K562 (cell line): ENCODE measurements around the gene USP20. TPM values are rescaled to one million over a fixed set of nuclear protein-coding genes. Genes with fewer than 3 reads are reported as not detected.
A peak's percentile ranks its signal among the peaks of the same experiment; 100 is the strongest.

ENCODE experiments used
- CBX2 ChIP-seq: fragments of 200-600 bp; sonication (generic); IDR thresholded peaks from one replicate; pipeline ENCODE4 v1.6.1; 2012; ENCODE audit warnings: mild to moderate bottlenecking, low read length, inconsistent platforms; ENCODE audit not compliant: insufficient read depth, poor library complexity, severe bottlenecking
- ESRRA ChIP-seq: fragments of 450-650 bp; IDR thresholded peaks from 2 replicates; pipeline ENCODE4 v1.6.1; 2014; ENCODE audit warnings: low read depth, mild to moderate bottlenecking, moderate library complexity, borderline replicate concordance
- FOXP1 ChIP-seq: sonication (generic); formaldehyde crosslinking; IDR thresholded peaks from 2 replicates; pipeline ENCODE4 v1.8.0; 2022; ENCODE audit warnings: mild to moderate bottlenecking, missing genetic modification reagents
- FUS ChIP-seq: fragments of 200-400 bp; formaldehyde crosslinking; optimal IDR thresholded peaks from 2 replicates; pipeline ENCODE3; 2017; ENCODE audit warnings: low read depth, low read length
- HLTF ChIP-seq: fragments of 450-650 bp; IDR thresholded peaks from 2 replicates; pipeline ENCODE4 v1.6.1; 2016
- HNRNPH1 ChIP-seq: fragments of 200-400 bp; formaldehyde crosslinking; optimal IDR thresholded peaks from 2 replicates; pipeline ENCODE3; 2017; ENCODE audit warnings: low read depth, mild to moderate bottlenecking, low read length, moderate library complexity
- HNRNPL ChIP-seq: fragments of 200-400 bp; formaldehyde crosslinking; IDR thresholded peaks from 2 replicates; pipeline ENCODE4 v1.6.1; 2017; ENCODE audit warnings: low read depth, mild to moderate bottlenecking, low read length
- MTA1 ChIP-seq: fragments of 450-650 bp; IDR thresholded peaks from 2 replicates; pipeline ENCODE4 v1.6.1; 2017; ENCODE audit warnings: borderline replicate concordance
- MYBL2 ChIP-seq, 2 experiments: fragments of 450-650 bp in 1 of 2; sonication (generic) in 1 of 2; formaldehyde crosslinking in 1 of 2; IDR thresholded peaks; 2 replicates each; pipeline versions ENCODE4 v1.6.1 to v1.8.1; 2017 to 2022; ENCODE audit warnings: borderline replicate concordance in 1 of 2, inconsistent platforms in 1 of 2, low read depth in 1 of 2, mild to moderate bottlenecking in 1 of 2, missing genetic modification reagents in 1 of 2, moderate library complexity in 1 of 2
- NR2C2 ChIP-seq, 2 experiments: fragments of 200-800 bp in 1 of 2; sonication (Bioruptor generic) in 1 of 2; sonication (generic) in 1 of 2; formaldehyde crosslinking in 1 of 2; IDR thresholded peaks; 2 replicates each; pipeline versions ENCODE4 v1.6.1 to v1.8.0; 2016 to 2022; ENCODE audit warnings: mild to moderate bottlenecking in 1 of 2, missing compliant biosample characterization in 1 of 2, missing genetic modification characterization in 1 of 2, missing genetic modification reagents in 1 of 2
- PCBP1 ChIP-seq: fragments of 200-400 bp; formaldehyde crosslinking; IDR thresholded peaks from 2 replicates; pipeline ENCODE4 v1.6.1; 2018; ENCODE audit warnings: mild to moderate bottlenecking, low read depth, low read length; ENCODE audit not compliant: poor library complexity, severe bottlenecking
- PHF8 ChIP-seq: fragments of 200-600 bp; sonication (generic); IDR thresholded peaks from 2 replicates; pipeline ENCODE4 v1.6.1; 2012; ENCODE audit warnings: mixed run types, mild to moderate bottlenecking, inconsistent platforms, low read length, moderate library complexity, borderline replicate concordance
- PHTF2 ChIP-seq: fragments of 250-450 bp; sonication (Bioruptor Pico); IDR thresholded peaks from 2 replicates; pipeline ENCODE4 v1.5.0; 2021; ENCODE audit warnings: mild to moderate bottlenecking
- SP2 ChIP-seq: IDR thresholded peaks from 2 replicates; pipeline ENCODE4 v1.6.1; 2011; ENCODE audit warnings: mild to moderate bottlenecking, low read depth, low read length, moderate library complexity; ENCODE audit not compliant: poor library complexity, severe bottlenecking; ENCODE audit errors: extremely low read depth
- ZNF436 ChIP-seq: fragments of 250-450, 450-650 bp; sonication (Bioruptor Pico); formaldehyde crosslinking; IDR thresholded peaks from 2 replicates; pipeline ENCODE4 v1.7.0; 2020; ENCODE audit warnings: mild to moderate bottlenecking
- ZNF668 ChIP-seq: fragments of 250-450 bp; sonication (Bioruptor Pico); IDR thresholded peaks from 2 replicates; pipeline ENCODE4 v1.8.0; 2022; ENCODE audit warnings: mild to moderate bottlenecking, inconsistent platforms
- ZNF76 ChIP-seq: fragments of 250-450 bp; sonication (Bioruptor Pico); IDR thresholded peaks from 2 replicates; pipeline ENCODE4 v1.4.0; 2020; ENCODE audit warnings: mild to moderate bottlenecking, moderate library complexity, borderline replicate concordance
- polyA plus RNA-seq, 8 experiments: library from polyadenylated mRNA; depleted of rRNA in 4 of 8; stranded (reverse) in 5 of 8; unstranded in 3 of 8; fragments of >200 nt; fragmentation: Nextera tagmentation in 2 of 8; fragmentation: Illumina TruSeq in 1 of 8; extraction: Ambion mirVana in 2 of 8; extraction: Trizol in 1 of 8; gene quantifications; 2 replicates each; pipeline versions ENCODE4 v1.2.1 to v1.2.3, GENCODE V29; 2011 to 2014; ENCODE audit warnings: inconsistent platforms in 1 of 8, missing spikeins in 1 of 8
- total RNA-seq, 7 experiments: library from RNA; depleted of rRNA in 6 of 7; stranded (reverse); fragments of >200 nt in 6 of 7; fragmentation: Illumina TruSeq in 2 of 7; extraction: Trizol in 2 of 7; gene quantifications; 2 replicates each; pipeline versions ENCODE4 v1.2.1 to v1.2.3, GENCODE V29; 2011 to 2021; ENCODE audit warnings: low replicate concordance in 1 of 7
- TF ChIP-seq, protein P1 (sequence below): fragments of 450-650 bp; IDR thresholded peaks from 2 replicates; pipeline ENCODE4 v1.7.0; 2016; ENCODE audit warnings: borderline replicate concordance
- TF ChIP-seq, protein P2 (sequence below): sonication (generic); formaldehyde crosslinking; IDR thresholded peaks from 2 replicates; pipeline ENCODE4 v1.9.0; 2022; ENCODE audit warnings: mild to moderate bottlenecking, missing genetic modification reagents
- TF ChIP-seq, protein P3 (sequence below): fragments of 250-450 bp; sonication (Bioruptor Pico); IDR thresholded peaks from 2 replicates; pipeline ENCODE4 v1.9.0; 2021; ENCODE audit warnings: mild to moderate bottlenecking, inconsistent platforms

Gene USP20
- total and polyA plus RNA-seq, 9 of the 15 experiments (the other 6 are each of a cell fraction or from before 2014, with no cell fraction given): 1.9 to 136 (median 49.1) TPM

DNA sequence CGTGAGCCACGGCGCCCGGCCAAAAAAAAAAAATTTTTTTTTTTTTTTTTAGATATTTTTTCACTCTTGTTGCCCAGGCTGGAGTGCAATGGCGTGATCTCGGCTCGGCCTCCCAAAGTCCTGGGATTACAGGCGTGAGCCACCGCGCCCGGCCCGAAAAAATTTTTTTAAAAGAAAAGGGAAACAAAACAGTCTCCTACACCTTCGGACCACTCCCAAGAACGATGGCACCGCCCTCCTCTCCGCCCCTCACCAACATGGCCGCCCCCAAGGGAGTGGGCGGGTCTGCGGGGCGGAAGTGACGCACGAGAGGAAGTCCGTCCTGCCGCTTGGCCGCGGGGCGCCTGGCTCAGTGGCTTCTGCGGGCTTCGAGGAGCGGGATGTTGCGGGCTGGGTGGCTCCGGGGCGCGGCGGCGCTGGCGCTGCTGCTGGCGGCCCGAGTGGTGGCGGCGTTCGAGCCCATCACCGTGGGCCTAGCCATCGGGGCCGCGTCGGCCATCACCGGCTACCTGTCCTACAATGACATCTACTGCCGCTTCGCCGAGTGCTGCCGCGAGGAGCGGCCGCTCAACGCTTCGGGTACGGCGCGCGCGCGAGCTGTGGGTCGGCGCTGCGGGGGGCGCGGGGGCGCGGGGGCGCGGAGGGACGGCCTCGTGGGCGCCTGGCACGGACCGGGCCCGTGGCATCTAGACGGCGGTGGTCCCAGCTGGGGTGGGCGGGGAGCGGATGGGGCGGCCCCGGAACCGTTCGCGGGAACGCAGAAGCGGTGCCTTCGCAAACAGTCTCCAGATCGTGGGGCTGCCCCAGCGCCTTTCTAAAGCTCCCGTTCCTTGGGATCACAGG is 32.2 kb upstream of the USP20 start, which contains the start of gene TOR1B (continued):
- TF ChIP-seq, protein P1, sequence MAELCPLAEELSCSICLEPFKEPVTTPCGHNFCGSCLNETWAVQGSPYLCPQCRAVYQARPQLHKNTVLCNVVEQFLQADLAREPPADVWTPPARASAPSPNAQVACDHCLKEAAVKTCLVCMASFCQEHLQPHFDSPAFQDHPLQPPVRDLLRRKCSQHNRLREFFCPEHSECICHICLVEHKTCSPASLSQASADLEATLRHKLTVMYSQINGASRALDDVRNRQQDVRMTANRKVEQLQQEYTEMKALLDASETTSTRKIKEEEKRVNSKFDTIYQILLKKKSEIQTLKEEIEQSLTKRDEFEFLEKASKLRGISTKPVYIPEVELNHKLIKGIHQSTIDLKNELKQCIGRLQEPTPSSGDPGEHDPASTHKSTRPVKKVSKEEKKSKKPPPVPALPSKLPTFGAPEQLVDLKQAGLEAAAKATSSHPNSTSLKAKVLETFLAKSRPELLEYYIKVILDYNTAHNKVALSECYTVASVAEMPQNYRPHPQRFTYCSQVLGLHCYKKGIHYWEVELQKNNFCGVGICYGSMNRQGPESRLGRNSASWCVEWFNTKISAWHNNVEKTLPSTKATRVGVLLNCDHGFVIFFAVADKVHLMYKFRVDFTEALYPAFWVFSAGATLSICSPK: no peak
- TF ChIP-seq SP2 (peak; percentile 2), PCBP1 (no peak), FUS (no peak), ESRRA (peak; percentile 75; the same call in 1 of the 2 replicates), MYBL2 (IDR thresholded peaks at IDR 0.05; ENCODE audit: low read depth) (no peak), MYBL2 (CRISPR knock-in tag; IDR thresholded peaks at IDR 0.05; ENCODE audit: borderline replicate concordance) (no peak), ZNF668 (CRISPR knock-in tag) (0 out of 2 replicates have a peak, but pooled peaks have one; percentile 13), PHTF2 (no peak), CBX2 (no peak), HNRNPL (peak; percentile 56; the same call in 1 of the 2 replicates), MTA1 (no peak), ZNF436 (CRISPR knock-in tag) (no peak), HLTF (no peak), HNRNPH1 (no peak), NR2C2 (CRISPR knock-in tag; IDR thresholded peaks at IDR 0.05) (no peak), NR2C2 (tag; IDR thresholded peaks at IDR 0.05) (peak; percentile 57), FOXP1 (CRISPR knock-in tag) (no peak), PHF8 (peak; percentile 93; the same call in 1 of the 2 replicates), ZNF76 (CRISPR knock-in tag) (no peak)
- TF ChIP-seq, protein P2, sequence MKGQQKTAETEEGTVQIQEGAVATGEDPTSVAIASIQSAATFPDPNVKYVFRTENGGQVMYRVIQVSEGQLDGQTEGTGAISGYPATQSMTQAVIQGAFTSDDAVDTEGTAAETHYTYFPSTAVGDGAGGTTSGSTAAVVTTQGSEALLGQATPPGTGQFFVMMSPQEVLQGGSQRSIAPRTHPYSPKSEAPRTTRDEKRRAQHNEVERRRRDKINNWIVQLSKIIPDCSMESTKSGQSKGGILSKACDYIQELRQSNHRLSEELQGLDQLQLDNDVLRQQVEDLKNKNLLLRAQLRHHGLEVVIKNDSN (CRISPR knock-in tag): no peak
- TF ChIP-seq, protein P3, sequence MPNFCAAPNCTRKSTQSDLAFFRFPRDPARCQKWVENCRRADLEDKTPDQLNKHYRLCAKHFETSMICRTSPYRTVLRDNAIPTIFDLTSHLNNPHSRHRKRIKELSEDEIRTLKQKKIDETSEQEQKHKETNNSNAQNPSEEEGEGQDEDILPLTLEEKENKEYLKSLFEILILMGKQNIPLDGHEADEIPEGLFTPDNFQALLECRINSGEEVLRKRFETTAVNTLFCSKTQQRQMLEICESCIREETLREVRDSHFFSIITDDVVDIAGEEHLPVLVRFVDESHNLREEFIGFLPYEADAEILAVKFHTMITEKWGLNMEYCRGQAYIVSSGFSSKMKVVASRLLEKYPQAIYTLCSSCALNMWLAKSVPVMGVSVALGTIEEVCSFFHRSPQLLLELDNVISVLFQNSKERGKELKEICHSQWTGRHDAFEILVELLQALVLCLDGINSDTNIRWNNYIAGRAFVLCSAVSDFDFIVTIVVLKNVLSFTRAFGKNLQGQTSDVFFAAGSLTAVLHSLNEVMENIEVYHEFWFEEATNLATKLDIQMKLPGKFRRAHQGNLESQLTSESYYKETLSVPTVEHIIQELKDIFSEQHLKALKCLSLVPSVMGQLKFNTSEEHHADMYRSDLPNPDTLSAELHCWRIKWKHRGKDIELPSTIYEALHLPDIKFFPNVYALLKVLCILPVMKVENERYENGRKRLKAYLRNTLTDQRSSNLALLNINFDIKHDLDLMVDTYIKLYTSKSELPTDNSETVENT: peak; percentile 94
